Endothelial cell (in vitro differentiated cells): ENCODE results near the gene PALM2AKAP2. TPM values are rescaled to one million over a fixed set of nuclear protein-coding genes. Genes with fewer than 3 reads are reported as not detected.

Experiments used
- DNase-seq: peaks from one replicate; pipeline ENCODE4 v3.0.0; 2021; ENCODE audit warnings: low spot score
- H3K27ac Mint-ChIP-seq: one replicate; pipeline ENCODE4 v1.8.0; 2021; ENCODE audit warnings: mixed read lengths, inconsistent platforms; ENCODE audit not compliant: unreplicated experiment
- H3K27me3 Mint-ChIP-seq: one replicate; pipeline ENCODE4 v1.8.0; 2021; ENCODE audit warnings: mild to moderate bottlenecking, moderate library complexity, mixed read lengths, inconsistent platforms; ENCODE audit not compliant: unreplicated experiment
- H3K36me3 Mint-ChIP-seq: one replicate; pipeline ENCODE4 v1.8.0; 2021; ENCODE audit warnings: mild to moderate bottlenecking, low read depth, mixed read lengths, inconsistent platforms; ENCODE audit not compliant: unreplicated experiment
- H3K4me1 Mint-ChIP-seq: one replicate; pipeline ENCODE4 v1.8.0; 2021; ENCODE audit warnings: mild to moderate bottlenecking, mixed read lengths, inconsistent platforms; ENCODE audit not compliant: unreplicated experiment
- H3K4me3 Mint-ChIP-seq: one replicate; pipeline ENCODE4 v1.8.0; 2021; ENCODE audit warnings: mild to moderate bottlenecking, mixed read lengths, inconsistent platforms; ENCODE audit not compliant: unreplicated experiment
- H3K9me3 Mint-ChIP-seq: one replicate; pipeline ENCODE4 v1.8.0; 2021; ENCODE audit warnings: mixed read lengths, inconsistent platforms; ENCODE audit not compliant: unreplicated experiment
- CTCF ChIP-seq: fragments of 200-600 bp; sonication (generic); IDR thresholded peaks from one replicate; pipeline ENCODE4 v1.5.0; 2021; ENCODE audit warnings: antibody characterized with exemption; ENCODE audit not compliant: unreplicated experiment
- total RNA-seq: library from RNA; stranded (reverse); fragmentation: NEBNext Ultra II Directional; extraction: Animal tissue kit (Norgen Biotek cat#: 25700); gene quantifications from one replicate; pipeline ENCODE4 v1.2.1, GENCODE V29; 2021; ENCODE audit not compliant: unreplicated experiment

The PALM2AKAP2 gene
- total RNA-seq, 1 donor from 2014 or later: 1.2 TPM

DNA sequence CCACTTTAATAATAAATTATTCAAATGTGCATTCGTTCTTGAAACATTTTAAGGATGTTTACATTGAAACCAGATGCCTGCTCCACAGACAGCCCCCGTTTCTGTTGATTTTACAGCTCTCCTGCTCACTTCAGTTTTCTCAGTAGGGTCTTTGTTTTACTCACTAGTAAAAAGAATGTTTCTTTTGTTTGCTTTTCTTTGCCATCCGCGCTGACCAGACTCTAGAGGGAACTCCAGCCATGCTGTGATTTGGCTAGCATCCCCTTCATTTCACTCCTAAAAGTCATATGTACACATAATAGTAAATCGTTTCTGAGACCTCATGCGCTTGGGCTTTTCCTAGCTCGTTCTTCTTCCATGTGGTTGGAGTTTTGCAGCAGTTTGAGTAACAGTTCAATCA is 28.7 kb upstream of the PALM2AKAP2 start:
- DNase-seq: no peak
- Mint-ChIP-seq H3K27ac (no peak overlapping the region), H3K4me1 (peaks cover 7% of the 10 kb centered on the region), H3K9me3 (no peaks in the 10 kb centered on the region), H3K4me3 (no peak overlapping the region), H3K36me3 (no peaks in the 10 kb centered on the region), H3K27me3 (peaks cover 7% of the 10 kb centered on the region)
- no peak for TF ChIP-seq CTCF

GRCh38 chr9:109753308-109753707 is 26.7 kb upstream of the PALM2AKAP2 start:
- Mint-ChIP-seq H3K27ac (no peak overlapping the region), H3K4me3 (no peak overlapping the region), H3K4me1 (peaks cover 7% of the 10 kb centered on the region), H3K9me3 (no peaks in the 10 kb centered on the region), H3K27me3 (peaks cover 7% of the 10 kb centered on the region), H3K36me3 (no peaks in the 10 kb centered on the region)
- no peak for DNase-seq
- TF ChIP-seq CTCF: no peak

GRCh38 chr9:109755040-109755439 is 25.0 kb upstream of the PALM2AKAP2 start:
- no peak for DNase-seq
- peaks cover 7% of the 10 kb centered on the region for H3K4me1 Mint-ChIP-seq
- H3K36me3 Mint-ChIP-seq: no peaks in the 10 kb centered on the region
- no peak overlapping the region for H3K27ac Mint-ChIP-seq
- TF ChIP-seq CTCF: no peak
- H3K9me3 Mint-ChIP-seq: no peaks in the 10 kb centered on the region
- no peak overlapping the region for H3K4me3 Mint-ChIP-seq
- peaks cover 7% of the 10 kb centered on the region for H3K27me3 Mint-ChIP-seq

DNA sequence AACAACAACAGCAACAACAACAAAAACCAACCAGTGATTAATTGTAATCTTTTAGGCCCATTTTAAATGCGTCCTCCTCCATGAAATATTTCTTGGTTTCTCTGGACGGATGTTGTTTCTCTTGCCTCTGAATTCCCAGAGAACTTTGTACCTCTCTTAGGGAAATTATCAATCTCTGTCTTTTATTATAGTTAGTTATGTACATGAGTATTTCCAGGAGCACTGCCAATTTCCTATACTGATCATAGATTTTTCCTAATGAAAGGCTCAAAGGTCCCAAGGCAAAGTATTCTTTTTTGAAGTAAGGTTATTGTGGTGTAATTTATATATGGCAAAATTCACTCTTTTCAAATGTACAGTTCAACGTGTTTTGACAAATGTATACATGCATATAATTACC is 20.4 kb upstream of the PALM2AKAP2 start:
- no peaks in the 10 kb centered on the region for H3K9me3 Mint-ChIP-seq
- no peak for DNase-seq
- H3K27me3 Mint-ChIP-seq: peaks cover 1% of the 10 kb centered on the region
- H3K36me3 Mint-ChIP-seq: no peaks in the 10 kb centered on the region
- no peak for TF ChIP-seq CTCF
- H3K27ac Mint-ChIP-seq: no peak overlapping the region
- no peak overlapping the region for H3K4me3 Mint-ChIP-seq
- H3K4me1 Mint-ChIP-seq: no peaks in the 10 kb centered on the region

DNA sequence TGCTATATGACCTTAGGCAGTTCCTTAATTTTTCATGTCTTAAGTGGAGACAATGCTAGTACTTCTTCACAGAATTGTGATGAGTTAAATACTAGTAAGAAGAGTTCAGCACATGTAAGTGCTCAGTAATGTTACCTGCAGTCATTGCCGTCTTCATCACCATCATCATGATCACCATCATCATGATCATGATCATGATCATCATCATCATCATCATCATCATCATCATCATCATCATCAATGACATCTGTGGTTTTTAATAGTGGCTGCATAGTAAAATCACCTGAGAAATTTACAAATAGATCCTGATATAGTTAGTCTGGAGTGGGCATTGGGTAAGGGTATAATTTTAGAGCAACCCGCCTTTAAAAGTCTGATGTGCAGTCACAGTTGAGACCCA is 14.7 kb upstream of the PALM2AKAP2 start:
- Mint-ChIP-seq H3K4me3 (no peak overlapping the region), H3K36me3 (no peaks in the 10 kb centered on the region), H3K27ac (no peak overlapping the region), H3K4me1 (no peaks in the 10 kb centered on the region), H3K27me3 (peaks cover 1% of the 10 kb centered on the region), H3K9me3 (no peaks in the 10 kb centered on the region)
- TF ChIP-seq CTCF: no peak
- no peak for DNase-seq
